BE2C (cell line): ENCODE results near the gene EVA1A.

Experiments used
- DNase-seq: peaks from one replicate; pipeline ENCODE4 v3.0.0-alpha.2; 2020
- H3K27me3 ChIP-seq: fragments of 250-450 bp; sonication (Bioruptor Pico); 2 replicates; pipeline ENCODE4 v1.5.1; 2020; ENCODE audit warnings: mild to moderate bottlenecking
- H3K36me3 ChIP-seq: fragments of 250-450 bp; sonication (Bioruptor Pico); 2 replicates; pipeline ENCODE4 v1.5.1; 2020; ENCODE audit warnings: mild to moderate bottlenecking
- H3K4me1 ChIP-seq: fragments of 250-450 bp; sonication (Bioruptor Pico); 2 replicates; pipeline ENCODE4 v1.5.1; 2020
- H3K4me3 ChIP-seq: 2 replicates; pipeline ENCODE4 v1.5.1; 2011; ENCODE audit warnings: low read depth, low read length
- H3K9me3 ChIP-seq: fragments of 250-450 bp; sonication (Bioruptor Pico); 2 replicates; pipeline ENCODE4 v1.5.1; 2020
- TF ChIP-seq, protein P1 (sequence below): IDR thresholded peaks from 2 replicates; pipeline ENCODE4 v1.5.1; 2012; ENCODE audit warnings: mild to moderate bottlenecking, low read depth, low read length

Gene EVA1A

DNA sequence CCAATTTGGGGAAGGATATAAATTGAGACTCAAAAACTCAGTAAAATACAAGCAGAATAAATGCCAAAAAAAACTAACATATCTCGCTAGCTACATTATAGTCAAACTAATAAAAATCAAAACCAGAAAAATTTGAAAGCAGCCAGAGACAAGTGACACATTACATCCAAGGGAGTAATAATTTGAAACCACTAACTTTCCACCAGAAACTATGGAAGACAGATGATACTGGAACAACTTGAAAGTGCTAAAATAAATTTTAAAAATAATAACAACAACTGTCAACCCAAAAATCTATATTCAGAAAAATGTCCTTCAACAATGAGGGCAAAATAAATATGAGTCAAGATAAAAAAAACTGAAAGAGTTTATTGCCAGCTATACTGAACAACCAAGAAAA is 110.7 kb downstream of the EVA1A start:
- no peaks in the 10 kb centered on the region for H3K36me3 ChIP-seq
- DNase-seq = no peak
- no peaks in the 10 kb centered on the region for H3K9me3 ChIP-seq
- H3K4me1 ChIP-seq = no peaks in the 10 kb centered on the region
- H3K27me3 ChIP-seq = no peaks in the 10 kb centered on the region
- no peak overlapping the region for H3K4me3 ChIP-seq
- TF ChIP-seq, protein P1, sequence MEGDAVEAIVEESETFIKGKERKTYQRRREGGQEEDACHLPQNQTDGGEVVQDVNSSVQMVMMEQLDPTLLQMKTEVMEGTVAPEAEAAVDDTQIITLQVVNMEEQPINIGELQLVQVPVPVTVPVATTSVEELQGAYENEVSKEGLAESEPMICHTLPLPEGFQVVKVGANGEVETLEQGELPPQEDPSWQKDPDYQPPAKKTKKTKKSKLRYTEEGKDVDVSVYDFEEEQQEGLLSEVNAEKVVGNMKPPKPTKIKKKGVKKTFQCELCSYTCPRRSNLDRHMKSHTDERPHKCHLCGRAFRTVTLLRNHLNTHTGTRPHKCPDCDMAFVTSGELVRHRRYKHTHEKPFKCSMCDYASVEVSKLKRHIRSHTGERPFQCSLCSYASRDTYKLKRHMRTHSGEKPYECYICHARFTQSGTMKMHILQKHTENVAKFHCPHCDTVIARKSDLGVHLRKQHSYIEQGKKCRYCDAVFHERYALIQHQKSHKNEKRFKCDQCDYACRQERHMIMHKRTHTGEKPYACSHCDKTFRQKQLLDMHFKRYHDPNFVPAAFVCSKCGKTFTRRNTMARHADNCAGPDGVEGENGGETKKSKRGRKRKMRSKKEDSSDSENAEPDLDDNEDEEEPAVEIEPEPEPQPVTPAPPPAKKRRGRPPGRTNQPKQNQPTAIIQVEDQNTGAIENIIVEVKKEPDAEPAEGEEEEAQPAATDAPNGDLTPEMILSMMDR = no peak

GRCh38 chr2:75447176-75447575 is 113.6 kb downstream of the EVA1A start:
- no peak for DNase-seq
- H3K9me3 ChIP-seq = no peaks in the 10 kb centered on the region
- no peaks in the 10 kb centered on the region for H3K4me1 ChIP-seq
- no peaks in the 10 kb centered on the region for H3K36me3 ChIP-seq
- no peak overlapping the region for H3K4me3 ChIP-seq
- H3K27me3 ChIP-seq = no peaks in the 10 kb centered on the region
- TF ChIP-seq, protein P1 = no peak
